ENCODE data around the gene NACC1. TPM values are rescaled to one million over a fixed set of nuclear protein-coding genes. Genes with fewer than 3 reads are reported as not detected.

NACC1 gene
- total RNA-seq, 4 donors from 2014 or later = 23.8 to 55.2 (median 26.2) TPM

DNA sequence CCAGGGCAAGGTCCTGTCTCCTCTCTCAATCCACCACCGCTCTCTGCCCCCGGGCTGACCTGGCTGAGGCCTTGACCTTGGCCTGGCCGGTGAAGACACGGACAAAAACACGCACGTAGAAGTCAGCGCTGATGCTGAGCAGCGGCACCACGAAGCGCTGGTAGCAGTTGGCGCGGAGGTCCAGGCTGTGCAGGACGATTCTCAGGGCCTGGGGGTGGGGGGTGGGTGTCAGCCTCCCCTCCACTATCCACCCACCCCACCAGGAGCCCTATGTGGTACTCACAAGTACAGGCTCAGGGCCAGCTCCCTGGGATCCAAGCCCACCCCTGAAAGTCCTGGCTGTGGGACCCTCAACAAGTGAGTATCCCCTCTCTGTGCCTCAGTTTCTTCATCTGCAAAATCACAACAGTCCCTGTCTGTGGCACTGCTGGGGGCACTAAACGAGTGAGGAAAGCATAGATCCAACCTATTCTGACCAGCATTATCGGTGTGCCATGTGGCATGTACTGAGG, 7.9 kb upstream of the NACC1 start:
- H3K27me3 ChIP-seq = no peaks in the 10 kb centered on the region
- no peak overlapping the region for H3K27ac ChIP-seq
- H3K4me3 ChIP-seq = no peak overlapping the region
- peaks cover 0 to 86% of the 10 kb centered on the region in 2 donors for H3K36me3 ChIP-seq
- 50% methylated on average over 1 of the region's 15 CpGs; no CpG with 5 or more reads in 1 of the 2 donors for WGBS, 2 donors (ENCODE audit: low coverage in 1 of 2)
- ATAC-seq = no peak
- no peaks in the 10 kb centered on the region for H3K9me3 ChIP-seq
- TF ChIP-seq POLR2AphosphoS5 (IDR thresholded peaks at IDR 0.05) (no peak), POLR2A (IDR thresholded peaks at IDR 0.05) (no peak), EP300 (IDR thresholded peaks at IDR 0.05) (no peak)
- TF ChIP-seq, protein P1, sequence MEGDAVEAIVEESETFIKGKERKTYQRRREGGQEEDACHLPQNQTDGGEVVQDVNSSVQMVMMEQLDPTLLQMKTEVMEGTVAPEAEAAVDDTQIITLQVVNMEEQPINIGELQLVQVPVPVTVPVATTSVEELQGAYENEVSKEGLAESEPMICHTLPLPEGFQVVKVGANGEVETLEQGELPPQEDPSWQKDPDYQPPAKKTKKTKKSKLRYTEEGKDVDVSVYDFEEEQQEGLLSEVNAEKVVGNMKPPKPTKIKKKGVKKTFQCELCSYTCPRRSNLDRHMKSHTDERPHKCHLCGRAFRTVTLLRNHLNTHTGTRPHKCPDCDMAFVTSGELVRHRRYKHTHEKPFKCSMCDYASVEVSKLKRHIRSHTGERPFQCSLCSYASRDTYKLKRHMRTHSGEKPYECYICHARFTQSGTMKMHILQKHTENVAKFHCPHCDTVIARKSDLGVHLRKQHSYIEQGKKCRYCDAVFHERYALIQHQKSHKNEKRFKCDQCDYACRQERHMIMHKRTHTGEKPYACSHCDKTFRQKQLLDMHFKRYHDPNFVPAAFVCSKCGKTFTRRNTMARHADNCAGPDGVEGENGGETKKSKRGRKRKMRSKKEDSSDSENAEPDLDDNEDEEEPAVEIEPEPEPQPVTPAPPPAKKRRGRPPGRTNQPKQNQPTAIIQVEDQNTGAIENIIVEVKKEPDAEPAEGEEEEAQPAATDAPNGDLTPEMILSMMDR (IDR thresholded peaks at IDR 0.05) = no peak
- H3K4me1 ChIP-seq = peaks cover 0 to 2% (median 0%) of the 10 kb centered on the region in 3 donors

DNA sequence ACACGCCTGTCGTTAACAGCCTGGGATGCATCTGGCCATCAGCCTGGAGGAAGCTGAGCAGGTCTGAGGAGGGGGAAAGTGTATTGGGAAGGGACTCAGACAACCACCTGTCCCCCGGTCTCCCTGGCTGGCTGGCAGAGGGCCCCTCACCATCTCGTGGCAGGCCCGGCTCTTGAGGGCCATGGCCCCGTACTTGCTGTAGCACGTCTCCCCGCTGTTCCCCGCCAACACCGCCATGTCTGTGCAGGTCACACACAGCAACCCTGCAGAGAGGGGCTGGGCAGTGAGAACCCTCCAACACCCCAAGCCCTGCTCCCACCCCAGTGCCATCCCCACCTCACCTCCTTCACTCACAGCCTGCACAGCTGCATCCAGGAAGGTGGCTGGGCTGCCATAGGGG, 5.5 kb upstream of the NACC1 start:
- 56% methylated on average over 2 of the region's 10 CpGs; no CpG with 5 or more reads in 1 of the 2 donors for WGBS, 2 donors (ENCODE audit: low coverage in 1 of 2)
- H3K9me3 ChIP-seq = no peaks in the 10 kb centered on the region
- peaks cover 0 to 73% of the 10 kb centered on the region in 2 donors for H3K36me3 ChIP-seq
- no peaks in the 10 kb centered on the region for H3K27me3 ChIP-seq
- no peak for ATAC-seq
- H3K27ac ChIP-seq = no peak overlapping the region
- peaks cover 0 to 21% (median 13%) of the 10 kb centered on the region in 3 donors for H3K4me1 ChIP-seq
- H3K4me3 ChIP-seq = no peak overlapping the region
- TF ChIP-seq POLR2A (IDR thresholded peaks at IDR 0.05) (no peak), EP300 (IDR thresholded peaks at IDR 0.05) (no peak), POLR2AphosphoS5 (IDR thresholded peaks at IDR 0.05) (no peak)
- TF ChIP-seq, protein P1 (IDR thresholded peaks at IDR 0.05) = no peak

DNA sequence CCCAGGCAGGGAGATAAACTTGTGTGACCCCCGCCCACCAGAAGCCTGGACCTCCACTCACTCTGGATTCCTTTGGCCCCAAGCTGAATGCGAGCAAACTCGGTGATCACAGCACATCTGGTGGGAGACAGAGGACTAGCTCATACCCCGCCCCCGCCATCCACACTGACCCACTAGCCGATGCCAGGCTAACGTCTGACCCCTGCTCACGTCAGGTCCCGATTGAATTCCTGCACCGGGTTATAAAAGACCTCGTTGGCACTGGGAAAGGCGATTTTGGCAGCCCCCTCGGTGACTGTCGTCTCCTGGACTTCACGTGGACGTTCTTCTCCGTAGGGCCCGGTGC, 2.2 kb upstream of the NACC1 start:
- ATAC-seq = no peak
- TF ChIP-seq, protein P1 (IDR thresholded peaks at IDR 0.05) = no peak
- no peak for TF ChIP-seq POLR2AphosphoS5 (IDR thresholded peaks at IDR 0.05)
- no peak for TF ChIP-seq POLR2A (IDR thresholded peaks at IDR 0.05)
- TF ChIP-seq EP300 (IDR thresholded peaks at IDR 0.05) = no peak
- peaks cover 0 to 41% of the 10 kb centered on the region in 2 donors for H3K36me3 ChIP-seq
- WGBS, 2 donors (ENCODE audit: low coverage in 1 of 2) = 0% methylated on average over 1 to 3 of the region's 18 CpGs
- peaks cover 3 to 47% (median 31%) of the 10 kb centered on the region in 3 donors for H3K4me1 ChIP-seq
- H3K27me3 ChIP-seq = no peaks in the 10 kb centered on the region
- H3K27ac ChIP-seq = peak overlapping the region in 2 of 4 donors; percentile 76 to 79
- no peaks in the 10 kb centered on the region for H3K9me3 ChIP-seq
- H3K4me3 ChIP-seq = peak overlapping the region; percentile 88 to 98

DNA sequence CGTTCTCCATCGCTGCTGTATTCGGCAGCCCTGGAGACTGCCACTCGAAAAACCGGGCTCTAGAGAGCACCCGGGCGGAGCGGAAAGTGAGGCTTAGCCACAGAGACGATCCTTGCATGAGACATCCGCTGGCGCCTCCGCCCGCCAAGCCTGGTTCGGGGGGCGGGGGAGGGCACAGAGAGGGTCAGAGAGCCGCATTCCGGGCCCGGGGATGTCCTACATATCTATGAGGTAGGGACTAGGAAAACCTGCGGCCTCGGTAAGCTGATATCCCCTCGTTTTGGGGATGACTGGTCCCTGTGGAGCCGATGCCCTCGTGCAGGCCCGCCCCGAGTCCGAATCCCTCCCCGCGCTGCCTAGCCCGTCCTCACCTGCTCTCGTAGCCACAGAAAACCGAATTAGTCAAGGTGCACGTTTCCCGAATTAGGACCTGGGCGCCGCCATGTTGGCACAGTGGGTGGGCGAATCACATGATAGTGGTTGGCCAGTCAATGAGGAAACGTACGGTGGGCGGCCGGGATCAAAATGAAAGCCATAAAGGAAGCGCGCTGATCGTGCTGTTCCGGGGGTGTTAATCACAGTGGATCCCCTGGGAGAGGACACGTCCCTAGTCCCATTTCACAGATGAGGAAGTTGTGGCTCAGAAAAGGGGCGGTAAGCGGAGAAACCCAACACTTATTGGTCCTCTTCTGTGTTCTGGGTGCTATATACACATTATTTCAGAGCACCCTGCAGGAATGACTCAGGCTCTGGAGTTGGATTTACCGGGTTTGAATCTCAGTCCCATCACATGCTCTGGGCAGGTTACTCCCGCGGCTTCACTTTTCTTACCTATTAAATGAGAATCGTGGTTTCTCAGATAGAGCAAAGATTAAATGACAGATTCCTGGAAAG, 1.5 kb upstream of the NACC1 start, which contains the start of gene TRMT1:
Gene TRMT1, minus strand, starts transcription at position 459 of the 894 bp plus-strand sequence. Its CDS starts 341 bp downstream, at position 118.
- no peaks in the 10 kb centered on the region for H3K27me3 ChIP-seq

More for the DNA sequence above, 1.5 kb upstream of the NACC1 start, which contains the start of gene TRMT1:
- ATAC-seq = peak; percentile 72
- Histone ChIP-seq H3K4me1 (peaks cover 3 to 53% (median 31%) of the 10 kb centered on the region in 3 donors), H3K9me3 (no peaks in the 10 kb centered on the region), H3K4me3 (peak within 1 kb of the TSS; percentile 88 to 98), H3K27ac (peak within 1 kb of the TSS; percentile 30 to 85 (median 78)), H3K36me3 (peaks cover 0 to 41% of the 10 kb centered on the region in 2 donors)
- no peak for TF ChIP-seq POLR2A (IDR thresholded peaks at IDR 0.05)
- TF ChIP-seq EP300 (IDR thresholded peaks at IDR 0.05) = no peak
- TF ChIP-seq, protein P1 (IDR thresholded peaks at IDR 0.05) = no peak
- TF ChIP-seq POLR2AphosphoS5 (IDR thresholded peaks at IDR 0.05) = peak; percentile 93
- 0% methylated on average over 6 to 8 of the region's 51 CpGs for WGBS, 2 donors (ENCODE audit: low coverage in 1 of 2)
